ENCODE measurements around the gene CDK6. TPM values are rescaled to one million over a fixed set of nuclear protein-coding genes. Genes with fewer than 3 reads are reported as not detected.

The CDK6 gene
- total RNA-seq, 2 donors from 2014 or later: 32.6 to 35.0 TPM

DNA sequence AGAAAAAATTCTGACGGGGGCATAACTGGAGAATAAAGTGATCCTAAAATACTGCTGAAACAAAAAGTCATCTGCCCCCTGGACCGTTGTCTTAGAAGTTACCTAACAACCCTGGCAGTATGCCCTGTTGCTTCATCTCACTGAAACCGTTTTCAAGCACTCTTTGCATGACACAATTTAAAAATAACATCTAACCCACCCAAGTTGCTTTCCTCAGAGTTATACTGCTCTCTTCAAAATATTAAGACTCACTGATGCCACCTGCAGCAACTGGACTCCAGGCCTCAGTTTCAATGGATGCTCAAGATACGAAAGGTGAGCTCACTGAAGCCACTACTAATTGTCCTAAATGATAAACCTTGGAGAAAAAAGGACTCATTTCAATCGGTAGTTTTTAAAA lies 57.4 kb downstream of the CDK6 start:
- DNase-seq (peak in 3 of 4 donors; percentile 28 to 52 (median 28)), ATAC-seq (no peak)
- no peak overlapping the region for H3K4me3 ChIP-seq
- no peak overlapping the region for H3K27ac ChIP-seq
- H3K9me3 ChIP-seq: no peaks in the 10 kb centered on the region
- intact Hi-C loops (cut with DNase I): no loop called here
- TF ChIP-seq POLR2A (IDR thresholded peaks at IDR 0.05): no peak
- TF ChIP-seq, protein P1, sequence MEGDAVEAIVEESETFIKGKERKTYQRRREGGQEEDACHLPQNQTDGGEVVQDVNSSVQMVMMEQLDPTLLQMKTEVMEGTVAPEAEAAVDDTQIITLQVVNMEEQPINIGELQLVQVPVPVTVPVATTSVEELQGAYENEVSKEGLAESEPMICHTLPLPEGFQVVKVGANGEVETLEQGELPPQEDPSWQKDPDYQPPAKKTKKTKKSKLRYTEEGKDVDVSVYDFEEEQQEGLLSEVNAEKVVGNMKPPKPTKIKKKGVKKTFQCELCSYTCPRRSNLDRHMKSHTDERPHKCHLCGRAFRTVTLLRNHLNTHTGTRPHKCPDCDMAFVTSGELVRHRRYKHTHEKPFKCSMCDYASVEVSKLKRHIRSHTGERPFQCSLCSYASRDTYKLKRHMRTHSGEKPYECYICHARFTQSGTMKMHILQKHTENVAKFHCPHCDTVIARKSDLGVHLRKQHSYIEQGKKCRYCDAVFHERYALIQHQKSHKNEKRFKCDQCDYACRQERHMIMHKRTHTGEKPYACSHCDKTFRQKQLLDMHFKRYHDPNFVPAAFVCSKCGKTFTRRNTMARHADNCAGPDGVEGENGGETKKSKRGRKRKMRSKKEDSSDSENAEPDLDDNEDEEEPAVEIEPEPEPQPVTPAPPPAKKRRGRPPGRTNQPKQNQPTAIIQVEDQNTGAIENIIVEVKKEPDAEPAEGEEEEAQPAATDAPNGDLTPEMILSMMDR (IDR thresholded peaks at IDR 0.05): no peak
- H3K27me3 ChIP-seq: no peaks in the 10 kb centered on the region
- H3K36me3 ChIP-seq (replicated peaks in 1 of 2; ENCODE audit: insufficient read depth in 1 of 2, low read depth in 2 of 2): no peaks in the 10 kb centered on the region
- WGBS, 2 donors: 58 to 61% methylated on average over 5 of the region's 5 CpGs
- peaks cover 21% of the 10 kb centered on the region for H3K4me1 ChIP-seq

DNA sequence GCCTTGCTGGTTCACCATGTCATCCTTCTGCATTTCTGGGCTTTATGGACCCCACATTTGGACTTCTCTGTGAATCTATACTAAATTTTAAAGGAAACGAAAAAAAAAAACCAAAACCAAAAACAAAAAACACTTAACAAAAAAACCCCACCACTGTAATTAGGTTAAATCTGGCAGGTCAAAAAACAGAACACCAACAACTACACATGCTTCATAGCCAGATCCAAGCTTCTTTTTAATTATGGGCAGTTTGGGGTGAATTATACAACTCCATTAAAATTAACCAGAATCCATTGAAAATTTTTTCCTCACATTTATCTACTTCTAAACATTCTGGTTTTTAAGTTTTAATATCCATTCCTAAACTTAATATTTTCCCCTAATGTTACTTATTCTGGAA lies 58.4 kb downstream of the CDK6 start:
- 73 to 75% methylated on average over 1 of the region's 1 CpG for WGBS, 2 donors

DNA sequence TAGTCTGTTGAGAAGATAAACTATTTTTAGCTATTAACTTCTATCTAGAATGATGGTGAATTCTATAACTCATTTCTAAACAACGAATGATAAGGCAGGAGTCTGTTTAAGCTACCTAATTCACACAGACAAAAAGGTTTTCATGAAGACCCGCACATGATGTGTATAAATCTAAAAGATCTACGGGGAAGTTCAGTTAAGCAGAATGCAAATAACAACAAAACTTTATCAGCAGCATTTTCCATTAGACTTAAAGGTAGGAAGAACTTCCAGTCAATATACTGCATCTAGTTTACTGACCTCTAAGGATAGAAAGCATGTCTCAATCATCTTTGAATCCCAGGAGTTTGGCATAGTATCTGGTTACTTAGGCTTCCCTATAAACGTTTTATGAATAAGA lies 62.6 kb downstream of the CDK6 start:
- 63 to 64% methylated on average over 4 of the region's 4 CpGs for WGBS, 2 donors
- Histone ChIP-seq H3K4me1 (no peaks in the 10 kb centered on the region), H3K36me3 (replicated peaks in 1 of 2; ENCODE audit: insufficient read depth in 1 of 2, low read depth in 2 of 2) (no peaks in the 10 kb centered on the region), H3K9me3 (no peaks in the 10 kb centered on the region), H3K4me3 (no peak overlapping the region), H3K27me3 (no peaks in the 10 kb centered on the region), H3K27ac (no peak overlapping the region)
- no peak for TF ChIP-seq POLR2A (IDR thresholded peaks at IDR 0.05)
- TF ChIP-seq, protein P1 (IDR thresholded peaks at IDR 0.05): no peak
- intact Hi-C loops (cut with DNase I): no loop called here
- DNase-seq: no peak
- no peak for ATAC-seq

More for the DNA sequence above, 58.4 kb downstream of the CDK6 start:
- DNase-seq (no peak), ATAC-seq (no peak)
- no peak for TF ChIP-seq POLR2A (IDR thresholded peaks at IDR 0.05)
- TF ChIP-seq, protein P1 (IDR thresholded peaks at IDR 0.05): no peak
- Histone ChIP-seq H3K9me3 (no peaks in the 10 kb centered on the region), H3K27me3 (no peaks in the 10 kb centered on the region), H3K36me3 (replicated peaks in 1 of 2; ENCODE audit: insufficient read depth in 1 of 2, low read depth in 2 of 2) (no peaks in the 10 kb centered on the region), H3K27ac (no peak overlapping the region), H3K4me3 (no peak overlapping the region), H3K4me1 (peaks cover 13% of the 10 kb centered on the region)
- intact Hi-C loops (cut with DNase I): no loop called here

DNA sequence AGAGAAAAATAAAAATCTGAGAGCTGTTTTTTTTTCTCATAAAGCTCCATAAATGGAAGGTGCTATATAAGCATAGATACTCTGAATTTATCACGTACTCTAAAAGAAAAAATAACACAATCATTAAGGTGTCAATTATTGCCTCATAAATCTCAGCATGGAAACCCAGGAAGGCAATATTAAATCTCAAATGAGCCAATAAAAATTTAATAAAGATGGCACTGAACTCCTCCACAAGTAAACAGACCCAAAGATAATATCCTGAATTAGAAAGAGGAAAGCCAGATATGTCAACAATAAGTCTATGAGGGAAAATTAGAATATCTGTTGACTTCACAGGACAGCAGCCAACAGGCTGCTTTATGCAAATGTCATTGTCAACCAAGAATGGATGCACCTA lies 66.5 kb downstream of the CDK6 start:
- intact Hi-C loops (cut with DNase I): no loop called here
- no peaks in the 10 kb centered on the region for H3K9me3 ChIP-seq
- DNase-seq: no peak
- no peak overlapping the region for H3K27ac ChIP-seq
- H3K27me3 ChIP-seq: no peaks in the 10 kb centered on the region
- no peaks in the 10 kb centered on the region for H3K36me3 ChIP-seq (replicated peaks in 1 of 2; ENCODE audit: insufficient read depth in 1 of 2, low read depth in 2 of 2)
- H3K4me1 ChIP-seq: peaks cover 15% of the 10 kb centered on the region
- H3K4me3 ChIP-seq: no peak overlapping the region
- TF ChIP-seq, protein P1 (IDR thresholded peaks at IDR 0.05): no peak
- TF ChIP-seq POLR2A (IDR thresholded peaks at IDR 0.05): no peak
- no peak for ATAC-seq
- WGBS, 2 donors: 84 to 96% methylated on average over 1 of the region's 1 CpG

DNA sequence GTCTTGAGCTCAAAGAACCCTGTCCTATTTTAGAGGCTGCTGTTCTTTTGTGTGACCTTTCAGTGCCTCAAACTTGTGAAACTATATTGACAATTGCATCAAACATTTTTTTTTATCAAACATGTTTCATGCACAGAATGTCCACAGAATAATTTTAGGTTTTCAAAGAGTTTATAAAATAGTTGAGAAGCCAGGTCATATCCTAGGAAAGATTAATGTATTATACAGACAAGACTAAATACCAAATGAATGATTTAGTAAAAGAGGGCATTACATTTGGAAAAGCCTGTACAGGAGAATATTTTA lies 67.0 kb downstream of the CDK6 start:
- peaks cover 15% of the 10 kb centered on the region for H3K4me1 ChIP-seq
- intact Hi-C loops (cut with DNase I): no loop called here
- no peaks in the 10 kb centered on the region for H3K9me3 ChIP-seq
- ATAC-seq: no peak
- TF ChIP-seq, protein P1 (IDR thresholded peaks at IDR 0.05): no peak
- TF ChIP-seq POLR2A (IDR thresholded peaks at IDR 0.05): no peak
- H3K4me3 ChIP-seq: no peak overlapping the region
- H3K27me3 ChIP-seq: no peaks in the 10 kb centered on the region
- no peak overlapping the region for H3K27ac ChIP-seq
- no peak for DNase-seq
- H3K36me3 ChIP-seq (replicated peaks in 1 of 2; ENCODE audit: insufficient read depth in 1 of 2, low read depth in 2 of 2): no peaks in the 10 kb centered on the region
